RCC 7860 (cell line): ENCODE measurements around the gene PUS10.
"Not testable (repeated sequence)": the region's sequence is repeated elsewhere in the genome, so short reads cannot be mapped to it uniquely, and the experiment has no call there.

ENCODE experiments used
- DNase-seq: peaks from one replicate; pipeline ENCODE4 v3.0.0-alpha.2; 2015; ENCODE audit warnings: low spot score
- FAIRE-seq: peaks from 2 replicates; lab custom pipeline; 2012; peaks lifted over from hg19 to GRCh38; lab: Jason Lieb, UNC

Gene PUS10

GRCh38 chr2:61017556-61018317, at the start of gene PUS10, which contains the start of gene PEX13:
Gene PUS10 (minus strand): TSS chr2:61018255. CDS start chr2:61011890, 6,365 bp downstream.
Gene PEX13 (plus strand): TSS chr2:61017720. CDS start chr2:61017760, 40 bp downstream.
- DNase-seq (peak; percentile 50), FAIRE-seq (no peak)

GRCh38 chr2:61065714-61066709, 48.0 kb upstream of the PUS10 start, which contains the start of gene SANBR:
Gene SANBR (plus strand): TSS chr2:61065871. CDS start chr2:61070351, 4,480 bp downstream.
- FAIRE-seq (no peak), DNase-seq (peak; percentile 86)

GRCh38 chr2:61059382-61059781, 41.3 kb upstream of the PUS10 start:
- FAIRE-seq (no peak), DNase-seq (no peak)

- FAIRE-seq = no peak
- no peak for DNase-seq
Measured at GRCh38 chr2:61057562-61057961, 39.5 kb upstream of the PUS10 start.

GRCh38 chr2:61055557-61055956, 37.5 kb upstream of the PUS10 start:
- no peak for DNase-seq
- no peak for FAIRE-seq

GRCh38 chr2:61045999-61046398, 27.9 kb upstream of the PUS10 start:
- no peak for DNase-seq
- no peak for FAIRE-seq

GRCh38 chr2:61045226-61045625, 27.2 kb upstream of the PUS10 start:
- DNase-seq (no peak), FAIRE-seq (no peak)

GRCh38 chr2:61044636-61045035, 26.6 kb upstream of the PUS10 start:
- no peak for FAIRE-seq
- DNase-seq = no peak

- no peak for DNase-seq
- no peak for FAIRE-seq
Measured at GRCh38 chr2:61042807-61043206, 24.8 kb upstream of the PUS10 start.

GRCh38 chr2:61036643-61037042, 18.6 kb upstream of the PUS10 start:
- FAIRE-seq, DNase-seq: not testable (repeated sequence)

GRCh38 chr2:61034592-61034991, 16.5 kb upstream of the PUS10 start:
- not testable (repeated sequence) for DNase-seq, FAIRE-seq

GRCh38 chr2:61029533-61029932, 11.5 kb upstream of the PUS10 start:
- DNase-seq (no peak), FAIRE-seq (no peak)

- FAIRE-seq = no peak
- DNase-seq = no peak
Measured at GRCh38 chr2:61023670-61024069, 5.6 kb upstream of the PUS10 start.

- no peak for FAIRE-seq
Measured at GRCh38 chr2:61021228-61021660, 3.2 kb upstream of the PUS10 start.

GRCh38 chr2:61018798-61019197, 743 bp upstream of the PUS10 start:
- DNase-seq = no peak
- no peak for FAIRE-seq

More at GRCh38 chr2:61021228-61021660, 3.2 kb upstream of the PUS10 start:
- no peak for DNase-seq

GRCh38 chr2:61018318-61018755, 282 bp upstream of the PUS10 start:
- FAIRE-seq (no peak), DNase-seq (peak; percentile 22)

- FAIRE-seq (no peak), DNase-seq (peak; percentile 58)
Measured at GRCh38 chr2:61017003-61017555, 976 bp downstream of the PUS10 start.

- FAIRE-seq = no peak
- DNase-seq = no peak
Measured at GRCh38 chr2:61016392-61017002, 1.6 kb downstream of the PUS10 start.

GRCh38 chr2:61015976-61016375, 2.1 kb downstream of the PUS10 start:
- FAIRE-seq (no peak), DNase-seq (no peak)

- DNase-seq = no peak
- no peak for FAIRE-seq
Measured at GRCh38 chr2:61014763-61015162, 3.3 kb downstream of the PUS10 start.
